GM12801 (cell line): ENCODE measurements around the gene DNAJA1.

Experiments used
- CTCF ChIP-seq: IDR thresholded peaks from one replicate; pipeline ENCODE4 v1.5.1; 2011; ENCODE audit warnings: control low read depth; ENCODE audit not compliant: insufficient read length; ENCODE audit errors: extremely low read depth

The DNAJA1 gene

GRCh38 chr9:33076046-33077004 lies 51.3 kb downstream of the DNAJA1 start, which contains the start of gene SMU1:
SMU1 (minus strand) TSS chr9:33076674; CDS start chr9:33076608, 66 bp downstream.
- no peak for TF ChIP-seq CTCF

- no peak for TF ChIP-seq CTCF
Observed at GRCh38 chr9:33080534-33080933, 55.5 kb downstream of the DNAJA1 start.

GRCh38 chr9:33081128-33081851 lies 56.2 kb downstream of the DNAJA1 start:
- TF ChIP-seq CTCF, result no peak

DNA sequence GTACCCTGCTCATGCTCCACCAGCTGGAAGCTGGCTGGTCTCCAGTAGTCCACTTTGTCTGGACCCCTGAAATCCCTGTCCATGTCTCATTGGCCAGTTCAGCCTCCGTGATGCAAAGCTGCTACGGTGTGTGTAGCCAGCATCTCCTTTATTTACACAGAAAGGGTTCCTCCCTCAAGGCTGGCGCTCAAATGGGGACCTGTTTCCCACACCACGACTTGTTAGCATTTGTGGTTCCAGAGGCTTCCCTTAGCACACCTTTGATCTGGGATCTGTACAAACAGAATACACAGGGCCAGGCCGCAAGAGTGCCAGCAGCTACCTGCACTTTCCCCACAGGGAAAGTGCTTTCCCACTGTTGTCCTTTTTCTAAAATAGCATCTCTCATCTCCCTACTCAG lies 57.1 kb downstream of the DNAJA1 start:
- TF ChIP-seq CTCF, result no peak

DNA sequence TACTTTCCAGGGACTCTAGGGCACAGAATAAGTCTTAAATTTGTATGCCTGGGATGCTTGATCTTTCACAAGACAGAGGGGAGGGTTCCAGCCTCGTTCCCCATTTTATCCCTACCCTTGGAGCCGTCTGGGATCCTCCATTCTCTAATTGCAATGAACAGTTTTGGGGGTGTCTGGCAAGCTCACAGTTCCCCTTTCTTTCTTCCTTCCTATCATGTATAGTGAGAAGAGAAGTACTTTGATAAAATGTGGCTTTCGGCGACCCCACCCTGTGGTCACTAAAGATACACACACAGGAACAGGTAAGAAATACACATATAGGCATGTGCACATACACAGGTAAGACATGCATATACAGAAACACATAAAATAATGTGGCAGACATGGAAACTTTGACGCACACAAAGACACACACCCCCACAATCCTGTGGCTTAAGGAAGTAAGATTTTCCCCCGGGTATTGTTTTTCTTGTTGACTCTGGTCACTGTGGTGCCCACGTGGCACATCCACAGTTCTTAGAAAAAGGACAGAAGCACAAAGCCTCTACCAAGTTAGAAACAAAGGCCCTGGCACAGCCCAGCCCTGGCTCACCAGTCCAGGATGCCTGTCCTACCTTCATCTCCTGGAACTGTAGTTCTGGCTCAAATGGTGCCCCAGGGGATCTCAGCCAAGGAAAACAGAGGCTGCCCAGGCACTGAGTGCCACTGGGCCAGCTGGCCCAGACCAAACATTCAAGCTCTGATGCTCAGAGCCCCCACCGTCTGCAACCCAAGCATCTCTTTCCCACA lies 57.7 kb downstream of the DNAJA1 start:
- no peak for TF ChIP-seq CTCF
